NCI-H2196 (cell line): ENCODE measurements around the gene GPR39.

ENCODE experiments used
- DNase-seq: peaks from one replicate; lab custom pipeline; 2025; ENCODE audit not compliant: unreplicated experiment; lab: John Stamatoyannopoulos, UW

GPR39 gene

DNA sequence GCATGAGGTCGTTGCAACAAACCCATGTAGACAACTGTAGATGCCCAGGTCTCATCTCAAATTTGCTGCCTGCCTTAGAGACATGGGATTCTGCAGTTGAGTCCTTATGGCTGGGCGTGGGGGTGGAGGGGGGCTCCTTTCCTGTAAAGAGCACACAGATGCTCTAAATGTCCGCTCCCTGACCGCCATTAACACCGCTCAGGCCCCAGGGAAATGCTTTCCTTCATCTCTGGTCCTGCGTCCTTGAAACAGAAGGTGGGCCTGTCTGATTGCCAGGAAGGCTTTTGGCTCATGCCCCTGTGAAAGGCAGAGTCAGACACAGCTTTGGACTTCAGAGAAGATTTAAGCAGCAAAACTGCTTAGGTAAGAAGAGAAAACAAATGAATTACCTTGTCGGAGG, 25.7 kb downstream of the GPR39 start:
- no peak for DNase-seq

DNA sequence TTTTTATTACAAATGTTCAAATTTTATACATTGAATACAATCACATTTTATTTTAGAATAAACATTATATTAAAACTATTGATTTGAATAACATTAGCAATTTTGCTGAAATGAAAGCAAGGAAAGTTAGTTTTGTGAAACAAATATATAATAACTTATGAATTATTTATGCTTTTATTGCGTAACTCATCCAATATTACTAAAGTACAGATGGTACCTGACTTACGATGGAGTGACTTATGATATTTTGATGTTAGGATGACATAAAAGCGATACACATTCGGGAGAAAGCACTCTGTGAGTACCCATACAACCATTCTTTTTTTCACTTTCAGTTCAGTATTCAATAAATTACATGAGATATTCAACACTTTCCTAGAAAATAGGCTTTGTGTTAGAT, 26.5 kb downstream of the GPR39 start:
- DNase-seq, result no peak

DNA sequence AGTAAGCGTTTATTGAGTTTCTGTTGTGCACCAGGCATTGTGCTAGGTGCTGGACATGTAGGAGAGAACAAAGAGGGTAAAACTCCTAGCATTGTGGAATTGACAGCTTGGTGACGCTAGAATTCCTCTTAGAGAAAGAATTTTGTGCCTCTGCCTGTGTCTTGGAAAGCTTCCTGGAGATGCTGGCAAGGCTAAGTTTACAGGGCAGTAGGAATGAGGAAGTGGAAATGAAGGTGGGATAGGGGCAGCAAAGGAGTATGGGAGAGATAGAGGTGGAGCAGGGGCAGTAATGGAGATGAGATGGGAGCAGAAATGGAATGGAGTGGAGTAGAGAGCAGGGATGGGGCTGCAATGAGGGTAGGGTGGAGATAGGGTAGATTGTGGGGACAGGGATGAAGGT, 29.8 kb downstream of the GPR39 start:
- DNase-seq, result no peak

DNA sequence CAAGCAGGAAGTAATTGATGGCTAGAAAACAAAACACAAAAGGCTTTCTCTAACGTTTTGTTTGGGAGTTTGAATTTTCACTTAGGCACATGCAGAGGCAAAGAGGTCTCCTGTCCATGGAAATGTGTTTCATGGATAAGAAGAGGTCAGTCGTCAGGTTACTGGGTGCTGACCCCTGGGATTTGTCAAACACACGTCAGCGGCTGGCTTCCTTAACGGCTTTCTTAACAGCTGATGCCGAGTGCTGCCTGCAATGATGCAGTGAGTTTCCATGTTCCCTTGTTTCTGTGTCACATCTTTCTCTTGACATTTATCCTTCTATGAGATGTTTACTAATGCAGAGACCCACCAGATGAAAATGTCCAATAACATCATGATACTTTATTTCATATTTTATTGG, 31.7 kb downstream of the GPR39 start:
- DNase-seq, result no peak

DNA sequence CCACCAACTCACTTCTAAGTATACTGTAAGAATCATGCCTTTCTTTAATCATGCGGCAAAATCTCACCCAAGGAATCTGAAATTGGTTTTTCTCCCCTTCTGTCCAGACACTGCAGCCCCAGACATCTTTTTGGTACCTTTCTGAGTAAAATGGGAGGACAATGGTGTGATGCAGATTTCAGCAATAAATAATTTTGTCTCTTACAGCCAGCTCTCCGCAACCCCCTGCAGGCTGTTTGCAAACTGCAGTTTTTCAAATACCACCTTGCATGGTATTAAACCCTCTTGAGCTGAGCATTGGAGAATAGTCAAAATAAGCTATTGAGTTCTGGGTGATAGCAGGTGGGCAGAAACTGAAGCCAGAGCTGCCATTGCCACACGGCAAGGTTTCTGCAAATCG, 32.2 kb downstream of the GPR39 start:
- no peak for DNase-seq

DNA sequence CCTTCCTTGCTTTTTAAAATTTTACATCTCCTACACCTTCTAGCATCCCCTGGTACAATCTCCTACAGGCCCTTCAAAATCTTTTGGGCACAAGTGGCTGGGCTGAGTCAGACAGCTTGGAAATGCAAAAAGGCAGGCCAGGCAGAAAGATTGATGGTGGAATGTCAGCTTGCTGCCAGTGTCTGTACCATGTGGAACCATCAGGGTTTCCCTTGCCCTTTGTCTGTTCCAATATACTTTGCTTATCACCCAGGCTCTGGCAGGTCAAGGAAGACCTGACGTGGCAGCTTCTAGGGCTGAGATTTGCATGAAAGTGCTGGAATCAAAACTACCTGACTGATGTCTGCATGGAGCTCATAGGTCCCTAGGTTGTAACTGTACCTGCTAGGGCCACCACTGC, 33.3 kb downstream of the GPR39 start:
- no peak for DNase-seq

DNA sequence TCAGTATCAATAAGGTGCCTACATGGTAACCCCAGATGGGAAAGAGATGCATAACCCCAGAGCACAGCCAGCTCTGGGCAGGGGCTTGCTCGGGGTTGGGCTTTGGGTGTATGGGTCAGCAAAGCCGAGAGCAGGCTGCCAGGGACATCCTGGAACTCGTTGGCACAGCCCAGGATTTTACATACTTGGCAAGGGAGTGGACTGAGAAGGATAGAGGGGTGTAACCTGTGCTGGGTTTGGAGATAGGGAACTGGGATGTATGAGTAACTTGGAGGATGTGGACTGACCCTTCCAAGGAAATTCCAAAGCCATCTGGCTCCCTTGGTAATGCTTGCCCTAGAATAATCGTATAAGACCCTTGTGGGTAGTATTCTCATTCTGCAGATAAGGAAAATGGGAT, 44.2 kb downstream of the GPR39 start:
- no peak for DNase-seq

DNA sequence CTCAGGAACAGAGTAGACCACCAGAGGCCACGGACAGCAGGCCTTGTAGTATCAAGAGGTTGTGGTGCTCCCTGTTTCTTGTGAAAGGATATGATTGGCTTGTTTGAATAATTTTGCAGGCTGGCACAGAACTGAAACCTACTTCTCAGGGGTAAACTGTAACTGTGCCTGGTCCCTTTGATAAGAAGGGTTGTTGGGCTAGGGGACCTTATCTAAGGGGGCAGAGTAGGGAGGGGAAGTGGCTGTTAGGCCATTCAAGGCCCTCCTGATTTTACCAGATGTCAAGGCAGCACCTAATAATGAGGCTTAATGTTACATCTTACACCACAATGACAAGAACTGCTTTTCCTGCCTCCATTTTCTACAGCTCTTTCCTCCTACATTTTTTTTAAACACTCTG, 45.6 kb downstream of the GPR39 start:
- no peak for DNase-seq

DNA sequence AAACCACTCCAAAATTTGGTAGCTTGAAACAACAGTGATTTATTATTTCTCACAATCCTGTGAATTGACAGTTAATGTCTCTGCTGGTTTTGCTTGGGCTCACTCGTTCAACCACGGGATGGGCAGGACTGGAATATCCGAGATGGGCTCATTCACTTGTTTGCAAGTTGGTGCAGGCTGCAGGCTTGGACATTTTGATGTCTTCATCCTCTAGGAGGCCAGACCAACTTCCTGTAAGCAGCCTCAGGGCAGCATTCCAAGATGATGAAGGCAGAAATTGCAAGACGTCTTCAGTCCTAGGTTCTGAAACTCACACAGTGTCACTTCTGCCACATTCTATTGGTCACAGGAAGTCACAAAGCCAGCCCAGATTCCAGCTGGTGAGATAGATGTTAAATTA, 47.1 kb downstream of the GPR39 start:
- DNase-seq, result no peak

DNA sequence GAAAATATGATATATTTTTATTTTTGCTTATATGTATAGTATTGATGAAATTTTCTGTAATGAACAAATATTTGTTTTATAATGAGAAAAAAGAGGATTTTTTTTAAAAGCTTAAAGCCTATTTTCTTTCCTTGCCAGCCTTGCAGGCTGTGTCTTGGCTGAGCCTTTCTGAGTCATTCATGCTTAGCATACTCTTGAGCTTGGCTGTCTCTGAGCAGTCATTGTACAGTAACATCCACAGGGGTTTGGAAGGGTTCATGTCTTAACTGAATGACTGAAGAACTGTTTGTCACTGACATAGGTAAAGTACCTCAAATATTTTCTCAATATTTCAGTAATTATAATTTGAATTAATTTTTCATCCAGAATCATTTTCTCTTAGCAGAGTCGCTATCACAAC, 49.3 kb downstream of the GPR39 start:
- DNase-seq, result no peak

DNA sequence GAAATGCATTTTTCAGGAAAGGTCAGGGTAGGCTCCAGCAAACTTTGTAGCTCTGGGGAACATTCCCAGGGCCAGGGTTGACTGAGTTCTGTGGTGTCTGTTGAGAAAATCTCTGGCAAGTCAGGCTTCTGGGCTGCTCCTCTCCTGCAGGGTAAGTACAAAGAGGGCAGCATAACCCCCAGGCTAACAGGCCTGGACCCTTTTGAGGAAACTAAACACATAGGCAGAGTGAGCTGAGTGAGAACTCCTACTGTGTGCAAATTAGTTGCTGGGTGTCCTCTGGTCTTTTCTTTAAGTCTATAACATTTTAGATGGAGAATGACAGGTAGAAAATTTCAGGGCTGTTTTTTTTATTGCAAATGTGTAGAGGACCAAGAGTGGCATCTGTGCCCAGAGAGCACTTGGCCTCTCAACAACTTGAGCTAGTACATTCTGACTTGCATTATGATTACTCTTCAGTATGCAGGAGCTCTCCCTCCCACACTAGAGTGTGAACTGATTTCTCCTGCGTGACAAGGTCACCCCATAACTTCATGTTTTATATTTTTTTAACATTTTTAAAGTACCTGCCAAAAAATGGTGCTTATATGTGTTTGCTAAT, 49.9 kb downstream of the GPR39 start:
- no peak for DNase-seq

DNA sequence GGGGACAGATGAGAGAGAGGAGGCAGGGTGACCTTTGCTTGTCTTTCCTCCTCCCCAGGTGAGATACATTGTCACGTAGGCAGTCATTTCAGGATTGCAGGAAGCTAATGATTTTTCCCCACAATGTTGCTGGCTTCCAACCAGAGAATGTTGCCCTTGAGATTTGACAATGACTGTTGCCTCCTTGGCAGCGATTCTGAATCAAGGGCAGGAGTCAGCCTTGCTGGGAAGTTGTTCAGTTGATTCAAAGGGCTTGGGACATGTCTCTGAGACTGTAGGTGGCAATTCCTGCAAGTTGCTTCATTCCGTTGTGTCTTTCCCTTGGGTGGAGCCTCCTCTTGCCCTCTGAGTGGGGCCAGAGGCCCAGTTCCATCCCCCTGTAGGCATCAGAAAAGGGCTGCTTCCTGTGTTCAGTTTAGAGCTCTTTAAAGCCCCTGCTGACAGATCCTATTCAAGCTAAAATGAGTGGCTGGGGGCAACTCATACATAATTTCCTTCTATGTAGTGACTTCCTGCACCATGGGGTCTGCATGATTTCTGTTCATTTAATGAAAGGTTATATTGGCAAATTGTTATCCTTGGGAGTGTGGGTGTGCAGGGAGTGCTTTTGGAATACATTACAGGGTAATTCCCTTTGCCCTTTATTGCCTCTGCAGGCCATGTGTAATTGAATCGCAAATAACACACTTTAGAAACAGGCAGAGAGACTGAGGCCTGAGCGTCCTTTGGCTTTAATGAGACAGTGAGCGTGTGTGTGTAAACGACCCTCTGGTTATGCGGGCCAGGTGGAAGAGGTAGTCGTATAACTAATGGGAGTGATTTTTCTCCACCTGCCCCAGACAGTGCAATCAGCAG, 52.4 kb downstream of the GPR39 start:
- DNase-seq, result no peak

DNA sequence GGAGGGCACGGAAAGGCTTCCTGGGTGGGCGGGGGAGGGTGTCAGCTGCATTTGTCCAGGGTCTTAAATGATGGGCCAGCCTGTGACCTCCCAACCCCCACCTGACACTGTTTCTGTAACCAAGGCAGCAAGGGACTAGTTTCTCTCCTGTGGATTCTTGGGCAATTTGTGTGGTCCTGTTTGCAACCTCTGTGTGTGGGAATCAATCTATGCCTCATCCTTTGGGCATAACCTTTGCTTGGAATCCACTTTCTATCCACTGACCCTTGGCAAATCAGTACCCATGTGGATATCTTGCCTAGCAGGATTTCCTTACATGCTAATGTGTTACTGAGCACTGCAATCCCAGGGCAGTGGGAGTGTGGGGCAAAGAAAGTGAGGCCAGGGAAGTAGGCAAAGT, 54.1 kb downstream of the GPR39 start:
- no peak for DNase-seq

DNA sequence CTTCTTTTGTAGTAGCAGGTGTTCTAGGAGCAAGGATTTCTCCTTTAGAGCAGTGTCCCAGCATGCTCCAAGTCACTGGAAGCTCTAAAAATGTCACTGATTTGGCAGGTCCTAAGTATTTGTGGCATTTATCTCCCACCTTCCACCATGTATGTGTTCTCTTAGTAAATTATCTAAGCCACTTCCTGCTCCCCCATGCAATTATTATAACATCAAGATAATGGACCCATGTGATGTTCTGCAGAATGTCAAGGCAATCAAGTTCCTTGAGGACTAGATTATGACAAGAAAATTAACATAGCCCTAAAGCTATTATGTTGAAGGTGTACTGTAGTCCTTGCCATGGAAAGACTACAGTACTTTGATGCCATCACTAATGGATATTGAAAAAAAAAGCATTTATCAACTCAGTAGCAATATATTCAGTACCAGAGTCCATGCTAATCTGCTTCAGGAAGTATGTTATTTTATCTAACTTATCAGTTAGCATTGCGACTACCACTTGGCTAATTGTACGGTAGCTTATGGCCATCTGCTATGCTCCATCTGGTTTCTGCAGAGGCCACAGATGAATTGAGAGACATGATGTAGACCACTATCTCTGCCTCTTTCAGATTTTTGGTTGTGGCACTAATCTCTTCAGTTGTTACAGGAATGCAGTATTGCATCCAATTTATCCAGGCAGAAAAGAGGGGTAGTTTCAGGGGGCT, 56.7 kb downstream of the GPR39 start:
- DNase-seq, result no peak

DNA sequence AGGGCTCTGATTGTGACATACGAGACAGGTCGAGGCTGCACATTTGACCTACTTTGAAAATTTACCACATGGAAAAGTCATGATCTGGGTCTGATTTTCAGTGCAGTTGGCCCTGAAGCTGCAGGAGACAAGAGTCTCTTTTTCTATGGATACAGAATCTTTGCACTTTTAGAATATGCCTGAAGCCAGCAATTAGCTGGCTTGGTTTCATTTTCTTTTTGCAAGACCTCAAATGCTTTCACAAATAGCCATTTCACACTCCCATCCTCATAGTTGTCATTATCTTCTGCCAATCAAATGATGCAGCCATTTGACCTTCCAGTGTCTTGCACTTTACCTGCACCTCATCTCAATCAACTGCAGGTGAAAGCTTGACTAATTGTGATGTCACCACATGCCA, 59.0 kb downstream of the GPR39 start:
- DNase-seq, result no peak

DNA sequence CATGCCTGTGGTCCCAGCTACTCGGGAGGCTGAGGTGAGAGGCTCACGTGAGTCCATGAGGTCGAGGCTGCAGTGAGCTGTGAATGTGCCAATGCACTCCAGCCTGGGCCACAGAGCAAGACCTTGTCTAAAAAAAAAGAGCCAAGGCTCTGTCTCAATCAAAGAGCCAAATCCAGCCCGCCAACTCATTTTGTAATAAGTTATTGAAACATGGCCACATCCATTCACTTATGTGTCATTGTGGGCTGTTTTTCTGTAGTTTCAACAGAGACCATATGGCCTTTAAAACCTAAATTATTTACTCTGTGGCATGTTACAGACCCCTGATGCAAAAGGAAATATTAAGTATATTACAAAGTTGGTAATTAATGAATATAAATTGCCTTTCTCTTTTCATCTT, 60.8 kb downstream of the GPR39 start:
- no peak for DNase-seq

DNA sequence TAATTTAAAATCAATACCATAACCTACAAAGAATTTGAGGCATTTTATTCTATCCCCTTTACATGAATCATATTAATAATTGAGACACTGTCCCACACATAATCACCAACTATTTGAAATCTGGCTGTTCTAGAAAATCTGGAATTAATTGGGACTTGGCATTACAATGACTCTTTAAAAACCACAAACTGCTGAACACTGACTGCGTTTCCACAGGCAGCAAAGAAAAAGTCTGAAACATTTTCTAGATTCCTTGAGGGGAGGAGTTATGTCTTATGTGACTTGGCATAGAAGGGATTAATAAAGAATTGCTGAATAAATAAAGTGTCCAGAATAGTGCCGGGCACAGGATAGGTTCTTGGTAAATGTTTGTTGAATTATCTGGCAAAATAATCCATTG, 61.4 kb downstream of the GPR39 start:
- no peak for DNase-seq

DNA sequence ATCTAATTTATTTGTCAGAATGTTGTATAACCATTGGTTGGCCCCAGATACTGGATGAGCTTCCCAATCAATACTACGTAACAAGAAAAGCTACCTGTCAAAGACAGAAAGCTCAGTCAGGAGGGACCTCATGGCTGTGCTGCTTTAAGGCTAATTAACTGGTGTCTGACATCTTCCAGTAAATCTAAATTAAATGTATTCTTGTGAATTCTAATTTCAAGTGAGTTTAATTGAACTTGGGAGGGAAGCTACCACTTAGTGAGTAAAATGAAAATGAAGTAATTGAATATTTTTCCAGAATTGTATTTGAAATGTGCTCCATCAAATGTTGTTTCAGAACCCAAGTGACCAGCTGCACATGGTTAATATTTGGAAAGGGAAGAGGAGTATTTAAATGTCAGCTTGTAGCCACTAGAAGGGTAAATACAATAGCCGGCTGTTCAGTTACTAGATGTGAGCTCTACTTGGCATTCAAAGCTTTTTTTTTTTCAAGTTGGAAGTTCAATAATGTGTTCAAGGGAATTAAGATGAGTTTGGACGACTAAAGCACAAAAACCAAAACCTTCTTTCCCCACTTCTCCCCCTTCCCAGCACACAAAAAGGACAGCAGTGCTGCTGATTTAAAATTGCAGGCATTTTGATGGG, 62.0 kb downstream of the GPR39 start:
- DNase-seq, result no peak

DNA sequence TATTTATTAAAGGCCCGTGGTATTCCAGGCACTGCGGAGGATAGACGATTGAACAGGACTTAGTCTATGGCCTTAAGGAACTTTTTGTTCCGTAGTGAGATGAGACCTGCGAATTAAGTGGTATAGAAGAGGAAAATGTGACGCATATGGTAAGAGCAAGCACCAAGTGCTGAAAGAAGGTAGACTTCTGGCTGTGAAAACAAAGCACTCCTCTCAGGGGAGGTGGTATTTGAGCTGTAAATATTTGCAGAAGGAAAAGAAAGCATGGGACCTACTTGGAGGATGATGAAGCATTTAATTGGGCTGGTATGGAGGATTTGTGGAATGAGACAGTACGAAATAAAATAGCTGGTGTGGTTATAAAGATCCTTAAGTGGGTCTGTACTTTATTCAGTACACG, 62.5 kb downstream of the GPR39 start:
- DNase-seq, result no peak

DNA sequence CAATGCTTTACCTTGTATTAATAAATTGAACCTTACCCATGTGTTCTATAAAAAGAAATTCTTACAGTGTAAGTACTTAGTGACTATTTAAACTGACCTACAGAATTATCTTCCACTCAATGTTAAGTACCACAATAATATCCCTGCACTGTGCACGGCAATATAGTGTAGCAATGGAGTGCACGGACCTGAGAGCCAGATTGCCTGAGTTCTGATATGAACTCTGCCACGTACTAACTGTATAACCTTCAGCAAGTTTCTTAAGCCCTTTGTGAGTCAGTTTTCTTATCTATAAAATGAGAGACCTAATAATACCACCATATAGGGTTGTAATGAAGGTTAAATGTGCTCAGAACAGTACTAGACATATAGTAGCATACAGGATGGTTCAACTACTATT, 66.2 kb downstream of the GPR39 start:
- no peak for DNase-seq

DNA sequence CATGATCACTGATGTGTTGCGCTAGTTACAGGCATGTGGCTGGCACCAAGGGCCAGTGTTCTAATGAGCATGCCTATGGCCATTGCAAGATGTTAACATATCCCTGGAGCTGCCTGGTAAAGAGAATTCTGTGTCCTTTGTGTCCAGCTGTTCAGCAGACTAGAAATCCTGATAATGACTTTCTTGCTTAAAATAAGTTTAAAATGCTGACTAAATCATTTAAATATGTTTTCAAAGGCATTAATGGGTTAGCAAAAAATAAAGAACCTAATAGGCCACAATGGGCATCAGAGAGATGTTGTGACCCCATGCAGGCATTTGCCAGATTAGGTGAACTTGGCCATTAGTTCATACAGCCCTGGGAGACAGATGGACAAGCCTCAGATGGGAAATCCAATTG, 67.5 kb downstream of the GPR39 start:
- DNase-seq, result no peak

DNA sequence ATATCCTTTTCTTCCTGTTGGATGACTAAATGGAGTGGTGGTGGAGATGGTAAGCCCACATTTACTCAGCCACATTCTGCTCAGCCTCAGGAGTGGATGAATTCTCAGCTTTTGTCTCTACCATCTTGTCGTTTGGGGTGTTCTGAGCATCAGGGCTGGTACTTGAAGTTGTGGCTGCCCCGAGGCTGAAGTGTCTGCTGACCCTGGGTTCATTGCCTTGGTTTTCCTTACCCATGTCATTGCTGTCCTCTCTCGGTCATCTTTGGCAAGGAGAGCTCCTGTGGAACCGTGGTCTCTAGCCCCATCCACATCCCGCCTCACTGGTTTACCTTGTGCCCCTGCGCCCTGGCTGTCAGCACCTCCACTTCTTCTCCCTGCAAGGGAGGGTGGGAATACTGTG, 71.9 kb downstream of the GPR39 start:
- DNase-seq, result no peak
